NCI-H128 (cell line): ENCODE data around the gene EMC9.

ENCODE experiments used
- DNase-seq: peaks from one replicate; lab custom pipeline; 2025; ENCODE audit not compliant: unreplicated experiment; lab: John Stamatoyannopoulos, UW

Gene EMC9, protein sequence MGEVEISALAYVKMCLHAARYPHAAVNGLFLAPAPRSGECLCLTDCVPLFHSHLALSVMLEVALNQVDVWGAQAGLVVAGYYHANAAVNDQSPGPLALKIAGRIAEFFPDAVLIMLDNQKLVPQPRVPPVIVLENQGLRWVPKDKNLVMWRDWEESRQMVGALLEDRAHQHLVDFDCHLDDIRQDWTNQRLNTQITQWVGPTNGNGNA

GRCh38 chr14:24141097-24141880 lies at the start of gene EMC9:
Gene EMC9 (minus strand): TSS chr14:24141591. CDS start chr14:24141304, 287 bp downstream.
- DNase-seq = peak; percentile 100

DNA sequence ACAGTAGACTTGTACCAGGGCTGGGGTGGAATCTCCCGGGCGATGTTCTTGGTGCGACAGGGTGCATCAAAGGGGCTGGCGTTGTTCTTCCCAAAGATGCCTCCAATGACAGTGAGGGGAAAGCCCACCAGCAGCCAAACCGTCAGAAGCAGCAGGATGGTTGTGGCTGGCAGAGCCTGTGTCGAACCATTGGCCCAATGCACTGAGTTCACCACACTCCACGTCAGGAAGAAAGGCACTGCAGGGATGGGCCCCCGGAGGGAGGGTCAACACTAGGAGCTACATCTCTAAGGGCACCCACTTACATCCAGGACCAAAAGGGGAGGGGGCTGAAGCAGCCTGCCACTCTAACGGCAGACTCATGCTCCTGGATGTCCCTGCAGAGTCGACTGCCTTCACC lies 49.0 kb upstream of the EMC9 start:
- DNase-seq = no peak

DNA sequence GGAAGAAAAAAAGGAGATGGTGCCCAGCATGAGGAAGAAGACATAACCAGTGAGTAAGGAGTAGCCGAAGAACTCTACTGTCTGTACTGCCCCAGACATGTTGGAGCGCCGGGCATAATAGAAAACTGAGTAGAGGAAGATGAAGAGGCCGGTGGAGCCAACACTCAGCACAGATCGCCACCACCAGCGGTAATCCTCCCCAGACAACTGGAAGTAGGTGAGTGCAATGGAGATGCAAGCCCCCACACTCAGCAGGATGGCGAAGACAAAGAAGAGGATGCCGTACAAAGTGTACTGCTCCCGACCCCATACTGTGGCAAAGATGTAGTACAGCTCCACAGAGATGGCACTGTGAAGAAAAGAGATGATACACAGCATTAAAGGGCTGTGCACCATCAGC lies 48.1 kb upstream of the EMC9 start:
- DNase-seq = no peak

DNA sequence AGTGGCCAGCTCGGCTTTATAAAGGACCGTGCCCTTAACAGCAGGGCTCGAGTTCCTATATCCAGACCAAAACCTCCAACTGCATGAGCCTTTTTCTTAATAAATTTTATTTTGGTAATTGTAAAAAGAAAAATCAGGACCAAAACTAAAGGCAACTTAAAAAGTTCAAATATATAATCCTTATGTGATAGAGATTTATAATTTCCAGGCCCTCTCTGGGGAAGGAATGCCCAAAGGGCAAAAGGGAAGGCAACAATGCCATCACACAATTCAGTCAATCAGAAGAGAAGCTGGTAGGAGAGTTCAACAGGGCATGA lies 47.6 kb upstream of the EMC9 start:
- DNase-seq = no peak

- peak; percentile 92 for DNase-seq
These were observed 47.1 kb upstream of the EMC9 start, which contains the start of gene IPO4 for GRCh38 chr14:24188251-24189058. Gene IPO4 (minus strand): TSS chr14:24188816. CDS start chr14:24188787, 29 bp downstream.

DNA sequence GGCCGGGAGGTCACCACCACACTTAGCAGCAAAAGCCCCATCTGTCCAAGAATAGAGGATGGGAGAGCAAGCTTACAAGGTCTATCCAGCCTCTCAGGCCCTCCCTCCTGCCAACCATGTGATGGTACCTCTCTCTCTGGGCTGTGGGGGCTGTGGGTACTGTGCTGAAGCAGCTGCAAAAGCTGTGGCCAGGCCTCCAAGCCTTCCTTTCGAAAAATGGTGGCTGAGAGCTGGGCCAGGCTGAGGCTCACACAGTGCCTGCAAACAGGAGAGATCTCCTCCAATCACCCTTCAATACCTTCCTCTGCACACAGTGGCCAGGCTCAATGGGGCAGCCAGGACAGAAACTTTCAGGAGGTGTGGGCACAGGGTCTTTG lies 46.1 kb upstream of the EMC9 start:
- no peak for DNase-seq

DNA sequence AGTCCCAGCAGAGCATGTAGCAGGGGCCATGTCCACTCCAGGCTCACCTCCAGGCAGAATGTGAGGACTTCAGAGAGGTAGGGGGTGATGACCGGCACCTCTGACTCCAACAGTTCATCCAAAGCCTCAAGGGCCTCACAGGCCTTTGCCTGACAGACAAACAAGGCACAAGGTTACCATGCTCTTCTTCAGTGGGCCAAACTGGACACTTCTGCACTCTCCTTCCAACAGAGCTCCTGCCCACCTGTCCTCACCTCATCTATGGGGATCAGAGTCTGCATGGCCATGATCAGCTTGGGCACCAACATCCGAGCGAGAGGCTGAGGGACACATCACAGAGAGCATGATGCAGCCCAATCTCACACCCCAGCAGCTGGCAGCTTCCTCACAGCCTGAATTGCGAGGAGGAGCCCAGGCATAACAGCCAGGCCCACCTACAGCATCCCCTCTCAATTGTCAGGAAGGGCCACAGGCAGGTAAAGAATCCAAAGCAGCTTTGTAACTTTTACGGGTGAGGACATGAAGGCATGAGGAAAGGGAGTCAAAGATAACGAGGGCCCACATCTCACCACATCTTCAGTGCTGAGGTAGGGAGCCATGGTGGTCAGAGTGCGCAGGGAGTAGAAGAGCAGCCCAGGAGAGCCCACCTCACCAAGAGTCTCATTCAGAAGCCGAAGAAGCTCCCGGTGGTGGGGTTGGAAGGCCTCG lies 45.6 kb upstream of the EMC9 start:
- no peak for DNase-seq

GRCh38 chr14:24185741-24186140 lies 44.4 kb upstream of the EMC9 start:
- no peak for DNase-seq

DNA sequence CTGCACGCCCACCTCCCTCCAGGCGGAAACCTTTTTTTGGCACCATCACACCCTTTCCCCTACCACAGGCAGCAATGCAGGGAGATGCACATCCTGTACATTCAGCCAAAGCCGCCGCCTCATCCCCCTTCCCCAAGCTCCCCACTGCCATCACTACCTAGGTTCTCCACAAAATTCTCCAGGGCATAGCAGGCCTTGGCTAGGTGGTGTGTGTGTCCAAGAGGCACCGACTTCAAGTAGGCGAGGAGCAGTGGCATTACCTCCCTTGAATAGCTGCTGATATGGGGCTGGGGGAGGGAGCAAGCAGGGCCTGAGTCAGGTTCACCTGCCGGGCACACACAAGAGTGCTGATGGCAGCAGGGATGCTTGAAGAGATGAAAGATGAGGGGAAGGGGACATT lies 43.6 kb upstream of the EMC9 start:
- no peak for DNase-seq

DNA sequence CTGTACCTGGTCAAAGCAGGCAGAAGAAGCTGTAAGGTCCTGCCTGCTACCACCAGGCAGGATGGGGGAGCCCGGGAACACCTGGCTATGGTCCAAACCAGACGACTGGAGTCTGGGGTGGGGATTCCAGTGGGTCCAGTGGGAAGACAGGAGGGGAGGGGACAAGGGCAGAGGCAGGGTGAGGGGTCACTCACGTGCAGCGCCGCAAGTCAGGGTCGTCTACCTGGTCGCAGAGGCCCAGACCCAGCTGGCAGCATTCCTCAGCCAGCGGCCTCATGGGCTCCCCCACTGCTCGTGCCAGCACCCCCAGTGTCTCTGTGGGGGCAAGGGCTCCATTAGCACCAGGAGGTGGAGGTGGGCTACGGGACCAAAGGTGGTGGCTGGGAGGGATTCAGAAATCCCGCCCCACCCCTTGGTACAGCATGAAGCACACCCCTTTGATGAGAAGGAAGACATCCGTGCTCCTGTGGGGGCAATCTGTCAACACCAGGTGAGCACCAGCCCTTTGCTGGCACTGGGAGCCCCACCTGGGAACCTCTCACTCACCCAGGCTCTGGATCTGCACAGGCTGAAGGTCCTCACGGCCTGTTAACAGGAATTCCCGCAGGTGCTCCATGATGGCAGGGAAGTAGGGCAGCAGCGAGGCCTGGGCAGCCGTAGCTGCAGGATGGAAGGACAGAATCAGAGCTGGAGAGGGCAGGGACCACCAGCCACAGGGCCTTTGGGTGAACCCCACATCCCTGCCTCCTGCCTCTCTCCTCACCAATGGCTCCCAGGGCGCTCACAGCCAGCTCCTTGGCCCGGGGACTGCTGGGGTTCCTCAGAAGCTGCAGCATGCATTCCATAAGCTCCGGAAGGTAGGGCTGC lies 42.9 kb upstream of the EMC9 start:
- no peak for DNase-seq

DNA sequence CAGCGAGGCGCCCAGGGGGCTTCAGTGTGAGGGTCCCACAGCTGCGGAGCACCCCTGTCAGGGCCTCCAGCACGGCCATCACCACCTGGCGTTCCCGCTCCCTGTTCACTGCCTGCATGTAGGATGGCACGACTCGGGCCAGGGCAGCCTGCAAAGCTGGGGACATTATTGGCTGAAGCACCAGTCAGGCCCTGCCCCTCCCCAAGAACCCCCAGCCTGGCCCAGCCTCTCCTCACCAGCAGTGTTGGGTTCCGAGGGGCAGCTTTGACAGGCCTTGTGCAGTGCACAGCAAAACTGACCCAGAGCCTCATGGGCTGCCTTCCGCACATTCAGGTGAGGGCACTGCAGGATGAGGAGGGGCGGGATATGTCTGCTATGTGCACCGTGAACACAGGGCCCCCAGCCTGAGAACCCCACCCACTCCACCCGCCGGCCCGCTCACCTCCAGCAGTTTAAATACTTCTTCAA lies 41.7 kb upstream of the EMC9 start:
- DNase-seq = no peak

DNA sequence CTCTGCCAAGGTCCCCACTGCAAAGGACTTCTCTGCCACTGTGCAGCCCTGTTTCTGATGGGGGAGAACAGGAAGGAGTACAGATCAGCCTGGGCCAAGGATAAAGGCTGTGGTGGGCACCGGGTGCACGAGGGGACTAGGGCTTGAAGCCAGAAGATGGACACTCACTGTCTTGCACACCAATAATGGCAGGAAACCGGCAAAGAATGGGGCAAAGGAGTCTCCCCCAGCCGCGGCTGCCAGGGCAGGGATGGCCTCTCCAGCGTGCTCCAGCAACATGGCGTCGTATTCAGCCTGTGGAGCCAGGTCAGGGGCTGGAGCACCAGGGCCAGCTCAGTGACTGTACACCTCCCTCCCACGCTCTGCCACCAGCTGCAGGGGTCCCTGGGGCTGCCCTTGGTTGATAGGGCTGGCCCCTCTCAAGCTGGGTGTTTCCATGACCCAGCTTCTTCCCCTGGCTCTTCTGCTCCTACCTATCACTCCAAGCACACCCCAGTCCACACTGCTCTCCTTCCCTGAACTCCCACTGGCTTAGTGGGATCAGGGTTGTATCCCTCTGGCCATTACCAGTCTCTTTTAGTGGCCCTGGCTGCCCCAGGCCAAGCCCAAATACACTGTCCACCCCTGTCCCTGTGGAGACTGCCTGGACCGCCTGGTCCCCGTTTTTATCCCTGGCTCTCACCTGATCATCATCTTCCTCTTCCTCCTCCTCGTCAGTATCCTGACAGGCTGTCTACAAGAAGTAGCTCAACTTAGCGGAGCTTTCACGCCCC lies 40.9 kb upstream of the EMC9 start:
- DNase-seq = no peak

- no peak for DNase-seq
These were observed 40.1 kb upstream of the EMC9 start for GRCh38 chr14:24181371-24182077.

DNA sequence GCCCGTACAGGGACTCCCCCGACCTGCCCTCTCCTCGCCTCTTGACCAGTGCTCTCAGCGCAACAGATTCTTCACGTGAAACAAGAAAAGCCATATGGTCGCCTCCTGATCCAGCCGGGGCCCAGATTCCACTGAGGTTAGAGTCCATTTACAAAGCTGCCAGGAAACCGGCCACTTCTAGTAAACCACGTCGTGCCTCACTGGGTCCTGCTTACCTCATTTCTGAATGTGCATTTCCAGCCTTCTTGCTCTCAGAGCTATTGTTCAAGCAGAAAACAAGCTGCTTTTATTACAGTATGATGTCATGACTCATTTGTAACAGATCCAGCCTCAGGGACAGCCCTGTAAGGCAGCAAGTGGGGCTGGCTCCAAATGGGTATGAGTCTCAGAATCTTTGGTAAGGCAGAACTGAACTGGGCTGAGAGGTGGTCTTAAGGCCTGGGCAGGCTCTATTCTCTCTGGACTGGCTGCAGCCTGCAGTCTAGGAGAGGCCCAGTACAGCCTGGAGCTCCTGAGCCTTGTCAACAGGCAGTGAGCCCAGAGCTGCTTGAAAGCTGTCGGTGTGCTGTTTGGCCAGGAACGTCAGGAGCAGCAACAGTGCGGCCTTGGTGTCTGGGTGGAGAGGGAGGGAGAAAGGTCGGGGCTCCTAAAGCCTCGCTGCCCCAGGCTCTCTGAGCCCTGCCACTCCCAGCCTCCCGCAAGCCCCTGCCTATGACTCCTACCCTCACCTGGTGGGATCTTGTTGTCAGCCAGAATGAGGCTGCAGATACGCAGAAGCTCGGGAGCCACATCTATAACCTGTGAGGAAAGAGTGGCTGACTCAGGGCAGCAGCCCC lies 38.8 kb upstream of the EMC9 start:
- DNase-seq = no peak

DNA sequence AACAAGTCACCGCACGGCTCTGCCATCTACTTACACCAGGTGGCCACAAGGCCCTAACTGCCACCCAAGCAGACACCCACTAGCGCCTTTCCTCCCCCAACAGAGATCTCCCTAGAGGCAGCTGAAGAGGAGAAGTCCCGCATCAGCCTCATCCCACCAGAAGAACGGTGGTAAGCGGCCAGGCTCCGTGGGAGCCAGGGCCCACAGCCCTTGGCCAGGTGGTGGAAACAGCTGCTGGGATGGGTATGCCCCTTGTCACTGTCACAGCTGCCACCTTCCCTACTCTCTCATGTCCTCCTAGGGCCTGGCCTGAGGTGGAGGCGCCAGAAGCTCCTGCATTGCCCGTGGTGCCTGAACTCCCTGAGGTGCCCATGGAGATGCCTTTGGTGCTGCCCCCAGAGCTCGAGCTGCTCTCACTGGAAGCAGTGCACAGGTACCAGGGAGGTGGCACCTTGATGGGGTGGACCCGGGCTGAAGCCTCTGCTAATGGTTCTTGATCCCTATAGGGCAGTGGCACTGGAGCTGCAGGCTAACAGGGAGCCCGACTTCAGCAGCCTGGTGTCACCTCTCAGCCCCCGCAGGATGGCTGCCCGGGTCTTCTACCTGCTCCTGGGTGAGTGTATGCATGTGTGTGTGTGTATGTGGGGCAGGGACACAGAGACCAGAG lies 38.0 kb upstream of the EMC9 start:
- no peak for DNase-seq

DNA sequence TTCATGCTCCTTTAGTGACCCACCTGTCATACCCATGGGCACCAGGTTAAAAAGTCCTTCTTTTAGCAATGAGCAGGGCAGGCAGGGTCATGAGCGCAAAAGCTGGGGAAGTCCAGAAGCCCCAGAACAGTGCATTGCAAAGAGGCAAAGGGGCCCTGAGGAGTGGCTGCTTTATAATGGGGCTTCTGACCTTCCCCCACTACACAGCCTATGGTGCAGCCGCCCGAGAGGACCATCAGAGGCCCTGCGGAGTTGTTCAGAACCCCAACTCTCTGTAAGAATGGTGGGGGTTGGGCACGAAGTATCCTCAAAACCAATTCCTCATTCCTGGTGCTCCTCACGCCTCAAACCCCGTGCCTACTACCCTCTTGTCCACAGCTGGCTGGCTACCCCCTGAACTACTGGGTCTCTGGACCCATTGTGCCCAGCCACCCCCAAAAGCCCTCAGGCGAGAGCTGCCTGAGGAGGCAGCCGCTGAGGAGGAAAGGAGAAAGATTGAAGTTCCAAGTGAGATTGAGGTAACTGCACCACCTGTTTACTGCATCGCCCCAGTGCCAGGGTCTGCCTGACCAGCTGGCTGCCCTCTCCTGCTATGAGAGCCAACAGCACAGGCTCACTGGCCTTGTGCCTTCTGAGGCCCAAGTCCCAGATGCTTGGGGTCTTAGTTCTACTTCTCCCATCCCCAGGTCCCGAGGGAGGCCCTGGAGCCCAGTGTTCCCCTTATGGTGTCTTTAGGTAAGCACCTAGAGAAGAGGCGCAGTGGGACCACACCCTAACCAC lies 37.2 kb upstream of the EMC9 start:
- DNase-seq = no peak

DNA sequence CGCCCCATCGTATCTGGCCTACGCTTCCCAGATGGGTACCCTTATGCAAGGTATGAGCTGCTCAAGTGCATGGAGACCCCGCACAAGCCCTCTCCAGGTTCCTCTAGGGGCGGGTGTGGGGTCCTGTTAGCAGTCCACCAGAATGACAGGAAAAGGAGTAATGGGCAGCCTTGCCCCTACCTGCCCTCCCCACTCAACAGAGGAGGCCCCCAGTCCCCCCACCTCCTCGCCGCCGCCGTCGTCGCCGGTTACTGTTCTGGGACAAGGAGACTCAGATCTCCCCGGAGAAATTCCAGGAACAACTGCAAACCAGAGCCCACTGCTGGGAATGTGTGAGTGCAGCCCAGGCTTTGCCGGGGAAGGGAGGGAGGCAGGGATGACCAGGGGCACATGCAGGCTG lies 36.5 kb upstream of the EMC9 start:
- no peak for DNase-seq
